HG03521 (cell line): ENCODE measurements around the gene DDX6.

ENCODE experiments used
- ATAC-seq: cut with Tn5 transposase; IDR thresholded peaks from one replicate; pipeline ENCODE4 v1.9.1; 2021; ENCODE audit warnings: mild to moderate bottlenecking, moderate library complexity; ENCODE audit not compliant: unreplicated experiment

DDX6 gene

DNA sequence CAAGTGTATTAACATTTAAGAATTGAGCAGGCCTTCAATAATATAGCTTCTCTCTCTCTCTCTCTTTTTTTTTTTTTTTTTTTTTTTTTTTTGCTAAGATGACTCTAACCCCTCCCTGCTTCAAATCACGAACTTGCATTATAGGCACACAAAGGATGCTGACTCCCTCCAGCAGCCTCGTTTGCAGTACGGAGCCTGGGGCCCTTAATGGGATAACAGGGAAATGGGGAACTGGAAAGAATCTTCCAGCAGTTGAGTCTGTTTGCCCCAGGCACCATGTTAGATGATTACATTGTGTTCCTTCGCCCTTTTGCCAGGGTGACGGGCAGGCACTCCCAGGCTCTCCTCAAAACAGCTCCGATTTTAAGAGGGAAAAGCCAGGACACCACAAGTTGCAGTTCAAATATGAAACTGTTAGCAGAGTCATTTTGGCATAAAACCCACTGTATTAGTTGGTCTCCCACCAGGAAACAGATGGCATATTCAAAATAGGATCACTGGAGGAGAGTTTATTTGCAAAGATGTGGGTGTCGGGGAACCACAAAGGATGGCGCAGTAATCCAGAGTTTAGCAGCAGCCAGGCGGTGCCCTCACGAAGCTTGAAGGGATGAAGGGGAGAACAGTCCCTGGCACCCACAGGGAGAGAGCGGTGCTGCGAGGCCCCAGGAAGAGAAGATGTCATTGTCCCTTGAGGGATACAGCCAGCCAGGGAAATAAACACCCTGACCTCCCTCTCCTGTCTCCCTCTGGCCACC is 85.0 kb downstream of the DDX6 start:
- no peak for ATAC-seq

DNA sequence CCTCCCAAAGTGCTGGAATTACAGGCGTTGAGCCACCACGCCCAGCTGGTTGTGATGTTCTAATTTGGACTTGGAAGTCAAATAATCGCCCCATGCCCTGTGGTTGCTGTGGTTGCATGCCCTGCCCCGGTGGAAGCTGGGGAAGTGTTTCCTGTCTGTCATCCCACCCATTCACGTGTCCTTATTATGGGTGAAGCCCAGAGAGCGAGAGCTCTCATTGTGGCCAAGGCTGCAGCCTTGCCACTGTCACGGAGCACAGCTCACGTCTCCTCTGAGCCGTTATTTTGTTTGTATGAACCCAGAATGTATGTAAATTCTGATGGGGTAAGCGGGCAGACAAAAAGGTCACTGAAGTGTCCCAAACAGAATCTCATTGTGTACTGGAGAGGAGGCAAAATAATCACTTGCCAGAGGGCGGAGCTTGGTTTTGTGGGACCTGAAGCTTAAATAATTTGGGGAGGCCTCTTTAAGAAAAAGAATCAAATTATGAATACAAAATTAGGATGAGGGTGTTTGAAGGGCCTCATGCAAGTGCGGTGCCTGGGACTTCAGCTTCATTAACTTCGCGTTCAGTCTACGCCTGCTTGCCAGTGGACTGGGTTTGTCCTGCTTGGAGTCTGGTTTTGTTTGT is 85.7 kb downstream of the DDX6 start:
- no peak for ATAC-seq

DNA sequence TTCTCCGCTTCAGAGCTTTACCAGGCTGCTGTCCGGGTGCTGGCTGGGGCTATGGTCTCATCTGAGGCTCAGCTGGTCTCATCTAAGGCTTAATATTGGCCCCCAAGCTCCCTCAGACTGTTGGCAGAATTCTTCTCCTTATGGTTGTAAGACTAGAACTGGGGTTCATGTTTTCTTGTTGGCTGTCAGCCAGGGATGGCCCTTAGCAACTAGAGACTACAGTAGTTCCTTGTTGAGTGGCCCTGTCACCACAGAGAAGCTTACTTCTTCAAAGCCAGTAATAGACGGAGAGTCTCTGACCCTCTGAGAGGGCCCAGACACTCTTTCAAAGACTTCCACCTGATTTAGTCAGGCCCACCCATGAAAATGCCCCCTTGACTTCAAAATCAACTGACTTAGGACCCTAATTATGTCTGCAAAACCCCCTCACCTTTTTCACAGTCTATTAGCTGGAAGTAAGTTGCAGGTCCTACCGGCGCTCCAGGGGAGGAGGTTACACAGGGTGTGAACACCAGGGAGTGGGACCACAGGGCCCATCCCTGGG is 87.3 kb downstream of the DDX6 start:
- ATAC-seq: no peak

GRCh38 chr11:118699506-118700220 is 91.3 kb downstream of the DDX6 start:
- ATAC-seq: no peak
